ENCODE data around the gene ATE1. TPM values are rescaled to one million over a fixed set of nuclear protein-coding genes. Genes with fewer than 3 reads are reported as not detected.

ATE1 gene
- total RNA-seq, 1 donor from 2014 or later, result 22.6 TPM

GRCh38 chr10:121823993-121824463 lies 103.8 kb downstream of the ATE1 start:
- Mint-ChIP-seq H3K4me3 (ENCODE audit: unreplicated experiment) (no peak overlapping the region), H3K4me1 (ENCODE audit: low read depth, unreplicated experiment) (peaks cover 5% of the 10 kb centered on the region), H3K27me3 (ENCODE audit: low read depth, unreplicated experiment) (no peaks in the 10 kb centered on the region), H3K9me3 (ENCODE audit: unreplicated experiment) (no peaks in the 10 kb centered on the region), H3K27ac (ENCODE audit: unreplicated experiment) (no peak overlapping the region), H3K36me3 (ENCODE audit: low read depth, unreplicated experiment) (peaks cover 8% of the 10 kb centered on the region)
- Histone ChIP-seq H3K9me3 (ENCODE audit: insufficient read depth, low read depth, low read length) (no peaks in the 10 kb centered on the region), H3K4me2 (ENCODE audit: low read length) (peak overlapping the region; percentile 12), H3K79me2 (ENCODE audit: insufficient read depth, low read length) (no peaks in the 10 kb centered on the region), H3K36me3 (ENCODE audit: insufficient read depth, low read length) (peaks cover 5% of the 10 kb centered on the region), H3K4me1 (ENCODE audit: insufficient read depth, low read length) (no peaks in the 10 kb centered on the region), H3K27ac (ENCODE audit: low read depth, low read length) (peak overlapping the region; percentile 20), H4K20me1 (ENCODE audit: insufficient read depth, low read length) (peaks cover 6% of the 10 kb centered on the region), H3K4me3 (ENCODE audit: insufficient read depth, low read depth, low read length) (no peak overlapping the region), H3K27me3 (ENCODE audit: insufficient read depth, low read length) (no peaks in the 10 kb centered on the region), H2AFZ (ENCODE audit: low read depth, low read length) (no peak overlapping the region), H3K9ac (ENCODE audit: low read length) (peak overlapping the region; percentile 45)
- DNase-seq (ENCODE audit: low read depth) (peak; percentile 30), FAIRE-seq (no peak)
- TF ChIP-seq CTCF (IDR thresholded peaks at IDR 0.05; ENCODE audit: insufficient read depth, low read depth, low read length) (peak; percentile 87), EZH2 (IDR thresholded peaks at IDR 0.05; ENCODE audit: insufficient read depth, low read length) (no peak)

GRCh38 chr10:121822724-121823123 lies 105.1 kb downstream of the ATE1 start:
- H4K20me1 ChIP-seq (ENCODE audit: insufficient read depth, low read length), result peaks cover 6% of the 10 kb centered on the region
- H3K4me3 ChIP-seq (ENCODE audit: insufficient read depth, low read depth, low read length), result no peak overlapping the region
- no peaks in the 10 kb centered on the region for H3K79me2 ChIP-seq (ENCODE audit: insufficient read depth, low read length)
- Mint-ChIP-seq H3K9me3 (ENCODE audit: unreplicated experiment) (no peaks in the 10 kb centered on the region), H3K4me3 (ENCODE audit: unreplicated experiment) (no peak overlapping the region), H3K4me1 (ENCODE audit: low read depth, unreplicated experiment) (peaks cover 5% of the 10 kb centered on the region), H3K27me3 (ENCODE audit: low read depth, unreplicated experiment) (no peaks in the 10 kb centered on the region), H3K27ac (ENCODE audit: unreplicated experiment) (no peak overlapping the region), H3K36me3 (ENCODE audit: low read depth, unreplicated experiment) (peaks cover 1% of the 10 kb centered on the region)
- H3K4me1 ChIP-seq (ENCODE audit: insufficient read depth, low read length), result no peaks in the 10 kb centered on the region
- no peak overlapping the region for H3K9ac ChIP-seq (ENCODE audit: low read length)
- no peaks in the 10 kb centered on the region for H3K36me3 ChIP-seq (ENCODE audit: insufficient read depth, low read length)
- H2AFZ ChIP-seq (ENCODE audit: low read depth, low read length), result no peak overlapping the region
- no peaks in the 10 kb centered on the region for H3K9me3 ChIP-seq (ENCODE audit: insufficient read depth, low read depth, low read length)
- H3K4me2 ChIP-seq (ENCODE audit: low read length), result no peak overlapping the region
- H3K27ac ChIP-seq (ENCODE audit: low read depth, low read length), result no peak overlapping the region
- TF ChIP-seq EZH2 (IDR thresholded peaks at IDR 0.05; ENCODE audit: insufficient read depth, low read length), result no peak
- TF ChIP-seq CTCF (IDR thresholded peaks at IDR 0.05; ENCODE audit: insufficient read depth, low read depth, low read length), result no peak
- DNase-seq (ENCODE audit: low read depth) (no peak), FAIRE-seq (no peak)
- H3K27me3 ChIP-seq (ENCODE audit: insufficient read depth, low read length), result no peaks in the 10 kb centered on the region

GRCh38 chr10:121822180-121822579 lies 105.7 kb downstream of the ATE1 start:
- Histone ChIP-seq H3K4me3 (ENCODE audit: insufficient read depth, low read depth, low read length) (no peak overlapping the region), H3K9me3 (ENCODE audit: insufficient read depth, low read depth, low read length) (no peaks in the 10 kb centered on the region), H3K79me2 (ENCODE audit: insufficient read depth, low read length) (no peaks in the 10 kb centered on the region), H3K4me2 (ENCODE audit: low read length) (no peak overlapping the region), H4K20me1 (ENCODE audit: insufficient read depth, low read length) (peaks cover 6% of the 10 kb centered on the region), H3K27ac (ENCODE audit: low read depth, low read length) (no peak overlapping the region), H2AFZ (ENCODE audit: low read depth, low read length) (no peak overlapping the region), H3K9ac (ENCODE audit: low read length) (no peak overlapping the region), H3K4me1 (ENCODE audit: insufficient read depth, low read length) (no peaks in the 10 kb centered on the region), H3K27me3 (ENCODE audit: insufficient read depth, low read length) (no peaks in the 10 kb centered on the region), H3K36me3 (ENCODE audit: insufficient read depth, low read length) (no peaks in the 10 kb centered on the region)
- DNase-seq (ENCODE audit: low read depth) (no peak), FAIRE-seq (no peak)
- Mint-ChIP-seq H3K36me3 (ENCODE audit: low read depth, unreplicated experiment) (no peaks in the 10 kb centered on the region), H3K4me1 (ENCODE audit: low read depth, unreplicated experiment) (peaks cover 5% of the 10 kb centered on the region), H3K27me3 (ENCODE audit: low read depth, unreplicated experiment) (no peaks in the 10 kb centered on the region), H3K9me3 (ENCODE audit: unreplicated experiment) (no peaks in the 10 kb centered on the region), H3K27ac (ENCODE audit: unreplicated experiment) (no peak overlapping the region), H3K4me3 (ENCODE audit: unreplicated experiment) (no peak overlapping the region)
- TF ChIP-seq EZH2 (IDR thresholded peaks at IDR 0.05; ENCODE audit: insufficient read depth, low read length), result no peak
- TF ChIP-seq CTCF (IDR thresholded peaks at IDR 0.05; ENCODE audit: insufficient read depth, low read depth, low read length), result no peak
